BE2C (cell line): Measurements from ENCODE around the gene SMC6.

Experiments
- DNase-seq: peaks from one replicate; pipeline ENCODE4 v3.0.0-alpha.2; 2020
- H3K27me3 ChIP-seq: fragments of 250-450 bp; sonication (Bioruptor Pico); 2 replicates; pipeline ENCODE4 v1.5.1; 2020; ENCODE audit warnings: mild to moderate bottlenecking
- H3K36me3 ChIP-seq: fragments of 250-450 bp; sonication (Bioruptor Pico); 2 replicates; pipeline ENCODE4 v1.5.1; 2020; ENCODE audit warnings: mild to moderate bottlenecking
- H3K4me1 ChIP-seq: fragments of 250-450 bp; sonication (Bioruptor Pico); 2 replicates; pipeline ENCODE4 v1.5.1; 2020
- H3K4me3 ChIP-seq: 2 replicates; pipeline ENCODE4 v1.5.1; 2011; ENCODE audit warnings: low read depth, low read length
- H3K9me3 ChIP-seq: fragments of 250-450 bp; sonication (Bioruptor Pico); 2 replicates; pipeline ENCODE4 v1.5.1; 2020
- TF ChIP-seq, protein P1 (sequence below): IDR thresholded peaks from 2 replicates; pipeline ENCODE4 v1.5.1; 2012; ENCODE audit warnings: mild to moderate bottlenecking, low read depth, low read length

SMC6 gene

DNA sequence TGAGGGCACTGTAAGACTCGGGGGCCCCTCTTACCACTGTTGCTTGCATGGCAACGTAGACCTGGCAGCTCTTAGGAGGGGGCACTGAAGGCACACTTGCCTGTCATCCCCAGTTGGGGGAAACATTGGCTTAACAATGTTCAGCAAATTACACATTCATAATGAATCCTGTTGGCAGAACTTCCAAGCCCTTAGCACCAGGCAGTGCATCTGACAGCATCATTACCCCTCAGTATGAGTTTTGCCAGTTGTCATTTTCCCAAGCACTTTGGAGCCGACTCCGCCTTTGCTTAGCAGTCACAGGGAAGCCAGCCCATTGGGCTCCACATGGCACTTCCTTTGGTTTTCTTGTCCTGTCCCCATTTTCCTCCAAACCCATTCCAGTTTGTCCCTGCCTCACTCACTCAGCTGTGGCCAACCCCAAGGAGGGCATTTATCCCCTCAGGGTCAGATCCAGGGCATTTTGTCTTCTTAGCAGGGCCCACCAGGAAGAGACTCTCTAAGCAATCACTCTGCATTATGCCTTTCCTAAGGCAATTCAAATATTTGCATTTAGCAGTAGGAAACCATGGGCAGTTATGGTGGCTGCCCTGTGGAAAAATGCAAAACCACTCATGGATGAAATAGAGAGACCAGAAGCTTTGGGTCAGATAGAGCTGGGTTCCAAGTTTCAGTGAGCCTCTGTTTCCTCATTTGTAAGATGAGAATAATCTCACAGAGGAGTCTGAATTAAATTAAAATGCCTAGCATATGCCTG lies 139.3 kb downstream of the SMC6 start:
- Histone ChIP-seq H3K4me1 (no peaks in the 10 kb centered on the region), H3K4me3 (no peak overlapping the region), H3K27me3 (no peaks in the 10 kb centered on the region), H3K9me3 (no peaks in the 10 kb centered on the region; the same call in 1 of the 2 replicates), H3K36me3 (no peaks in the 10 kb centered on the region)
- DNase-seq, result no peak
- TF ChIP-seq, protein P1, sequence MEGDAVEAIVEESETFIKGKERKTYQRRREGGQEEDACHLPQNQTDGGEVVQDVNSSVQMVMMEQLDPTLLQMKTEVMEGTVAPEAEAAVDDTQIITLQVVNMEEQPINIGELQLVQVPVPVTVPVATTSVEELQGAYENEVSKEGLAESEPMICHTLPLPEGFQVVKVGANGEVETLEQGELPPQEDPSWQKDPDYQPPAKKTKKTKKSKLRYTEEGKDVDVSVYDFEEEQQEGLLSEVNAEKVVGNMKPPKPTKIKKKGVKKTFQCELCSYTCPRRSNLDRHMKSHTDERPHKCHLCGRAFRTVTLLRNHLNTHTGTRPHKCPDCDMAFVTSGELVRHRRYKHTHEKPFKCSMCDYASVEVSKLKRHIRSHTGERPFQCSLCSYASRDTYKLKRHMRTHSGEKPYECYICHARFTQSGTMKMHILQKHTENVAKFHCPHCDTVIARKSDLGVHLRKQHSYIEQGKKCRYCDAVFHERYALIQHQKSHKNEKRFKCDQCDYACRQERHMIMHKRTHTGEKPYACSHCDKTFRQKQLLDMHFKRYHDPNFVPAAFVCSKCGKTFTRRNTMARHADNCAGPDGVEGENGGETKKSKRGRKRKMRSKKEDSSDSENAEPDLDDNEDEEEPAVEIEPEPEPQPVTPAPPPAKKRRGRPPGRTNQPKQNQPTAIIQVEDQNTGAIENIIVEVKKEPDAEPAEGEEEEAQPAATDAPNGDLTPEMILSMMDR, result no peak
